IMR-90 (cell line): ENCODE results near the gene CRYBB1. TPM values are rescaled to one million over a fixed set of nuclear protein-coding genes. Genes with fewer than 3 reads are reported as not detected.

Source experiments
- ATAC-seq: fragments of 200-7000 bp; cut with Tn5 transposase; 2 replicates; pipeline ENCODE4 v1.9.1; 2020; ENCODE audit warnings: low read depth, mild to moderate bottlenecking, moderate library complexity
- BruUV-seq: library from RNA; stranded (reverse); fragments of 400-500 nt; replicated peaks from 2 replicates; lab custom pipeline; 2021; lab: Mats Ljungman, UMichigan
- CTCF ChIA-PET: fragments of 300-600 bp; formaldehyde crosslinking; extraction: SDS; loops from one replicate; lab custom pipeline; 2021; ENCODE audit warnings: antibody characterized with exemption; lab: Yijun Ruan, JAX
- POLR2A ChIA-PET: fragments of 300-600 bp; sonication (Branson Sonifier 250); formaldehyde crosslinking; loops from one replicate; lab custom pipeline; 2022; ENCODE audit warnings: antibody characterized with exemption; ENCODE audit not compliant: unreplicated experiment; lab: Charles Lee
- DNase-seq: peaks from one replicate; pipeline ENCODE4 v3.0.0; 2013
- H2AFZ ChIP-seq: replicated peaks from 2 replicates; pipeline ENCODE3; 2013; ENCODE audit warnings: low read length, mild to moderate bottlenecking; ENCODE audit not compliant: poor library complexity
- H2AK5ac ChIP-seq: 2 replicates; pipeline ENCODE4 v1.6.1; 2013; ENCODE audit warnings: low read depth, low read length, inconsistent platforms
- H2AK9ac ChIP-seq: replicated peaks from 2 replicates; pipeline ENCODE3; 2013; ENCODE audit warnings: mild to moderate bottlenecking, low read depth, low read length, moderate library complexity; ENCODE audit not compliant: poor library complexity
- H2BK120ac ChIP-seq: 2 replicates; pipeline ENCODE4 v1.6.1; 2013; ENCODE audit warnings: low read depth, low read length, inconsistent platforms
- H2BK15ac ChIP-seq: 3 replicates; pipeline ENCODE4 v1.6.1; 2013; ENCODE audit warnings: low read depth, low read length, inconsistent platforms
- H2BK20ac ChIP-seq: 2 replicates; pipeline ENCODE4 v1.6.1; 2013; ENCODE audit warnings: low read depth, mild to moderate bottlenecking, inconsistent platforms, low read length, moderate library complexity
- H2BK5ac ChIP-seq: 2 replicates; pipeline ENCODE4 v1.6.1; 2013; ENCODE audit warnings: mild to moderate bottlenecking, low read depth, low read length, inconsistent platforms; ENCODE audit not compliant: poor library complexity, severe bottlenecking
- H3K14ac ChIP-seq: replicated peaks from 2 replicates; pipeline ENCODE4 v1.6.1; 2013; ENCODE audit warnings: low read depth, low read length, inconsistent platforms
- H3K18ac ChIP-seq: 2 replicates; pipeline ENCODE4 v1.6.1; 2013; ENCODE audit warnings: low read depth, low read length, control low read depth
- H3K23ac ChIP-seq: 2 replicates; pipeline ENCODE4 v1.6.1; 2013; ENCODE audit warnings: low read depth, low read length, inconsistent platforms
- H3K27ac ChIP-seq: 2 replicates; pipeline ENCODE4 v1.5.1; 2013; ENCODE audit warnings: mild to moderate bottlenecking, control low read depth, low read length; ENCODE audit not compliant: insufficient read depth
- H3K27me3 ChIP-seq: 2 replicates; pipeline ENCODE4 v1.6.1; 2013; ENCODE audit warnings: low read length; ENCODE audit not compliant: control insufficient read depth, insufficient read depth
- H3K36me3 ChIP-seq: 2 replicates; pipeline ENCODE4 v1.6.1; 2013; ENCODE audit warnings: low read length, mixed read lengths; ENCODE audit not compliant: control insufficient read depth, insufficient read depth
- H3K4ac ChIP-seq: 2 replicates; pipeline ENCODE4 v1.6.1; 2013; ENCODE audit warnings: low read depth, low read length, inconsistent platforms
- H3K4me1 ChIP-seq: 2 replicates; pipeline ENCODE4 v1.6.1; 2013; ENCODE audit warnings: low read length, mixed read lengths; ENCODE audit not compliant: control insufficient read depth, insufficient read depth
- H3K4me2 ChIP-seq: 2 replicates; pipeline ENCODE4 v1.6.1; 2013; ENCODE audit warnings: low read depth, mild to moderate bottlenecking, control low read depth, low read length, moderate library complexity
- H3K4me3 ChIP-seq: 2 replicates; pipeline ENCODE4 v1.5.1; 2013; ENCODE audit warnings: low read depth, mild to moderate bottlenecking, control low read depth, low read length, moderate library complexity; ENCODE audit not compliant: insufficient read depth
- H3K56ac ChIP-seq: 2 replicates; pipeline ENCODE4 v1.6.1; 2013; ENCODE audit warnings: low read length, inconsistent platforms; ENCODE audit not compliant: insufficient read depth; ENCODE audit errors: extremely low read depth
- H3K79me1 ChIP-seq, 2 experiments: 2 replicates each; pipeline ENCODE4 v1.6.1; 2013; ENCODE audit warnings: low read length in 2 of 2, inconsistent platforms in 1 of 2, low read depth in 1 of 2
- H3K9ac ChIP-seq: 2 replicates; pipeline ENCODE4 v1.6.1; 2013; ENCODE audit warnings: low read depth, low read length, control low read depth
- H3K9me1 ChIP-seq: 2 replicates; pipeline ENCODE4 v1.6.1; 2013; ENCODE audit warnings: low read length, inconsistent platforms; ENCODE audit not compliant: insufficient read depth
- H3K9me3 ChIP-seq: 2 replicates; pipeline ENCODE4 v1.6.1; 2013; ENCODE audit warnings: low read length; ENCODE audit not compliant: control insufficient read depth, insufficient read depth
- H4K20me1 ChIP-seq: 2 replicates; pipeline ENCODE4 v1.6.1; 2013; ENCODE audit warnings: low read length, inconsistent platforms; ENCODE audit not compliant: insufficient read depth
- H4K5ac ChIP-seq: 2 replicates; pipeline ENCODE4 v1.6.1; 2013; ENCODE audit warnings: mild to moderate bottlenecking, low read depth, low read length, control low read depth
- H4K8ac ChIP-seq, 2 experiments: 2 replicates each; pipeline ENCODE4 v1.6.1; 2013; ENCODE audit warnings: low read depth in 2 of 2, low read length in 2 of 2, control low read depth in 1 of 2, inconsistent platforms in 1 of 2
- H4K91ac ChIP-seq: 2 replicates; pipeline ENCODE4 v1.6.1; 2013; ENCODE audit warnings: low read depth, low read length, inconsistent platforms; ENCODE audit not compliant: insufficient read depth
- BHLHE40 ChIP-seq: fragments of 150-350 bp; IDR thresholded peaks from 2 replicates; pipeline ENCODE4 v1.6.1; 2016; ENCODE audit warnings: mild to moderate bottlenecking, low read depth, low read length
- CEBPB ChIP-seq: IDR thresholded peaks from 2 replicates; pipeline ENCODE4 v1.6.1; 2012; ENCODE audit warnings: low read depth, low read length, improper control_type of control experiment
- CHD1 ChIP-seq: IDR thresholded peaks from 2 replicates; pipeline ENCODE4 v1.6.1; 2012; ENCODE audit warnings: low read depth, low read length, improper control_type of control experiment
- ELK1 ChIP-seq: fragments of 150-350 bp; IDR thresholded peaks from 2 replicates; pipeline ENCODE4 v1.6.1; 2016; ENCODE audit warnings: low read depth, mild to moderate bottlenecking, low read length, moderate library complexity, borderline replicate concordance
- FOS ChIP-seq: fragments of 150-350 bp; IDR thresholded peaks from 2 replicates; pipeline ENCODE4 v1.6.1; 2016; ENCODE audit warnings: low read depth, low read length
- MAFK ChIP-seq: IDR thresholded peaks from 2 replicates; pipeline ENCODE4 v1.6.1; 2012; ENCODE audit warnings: low read depth, low read length, improper control_type of control experiment
- MAZ ChIP-seq: IDR thresholded peaks from 2 replicates; pipeline ENCODE4 v1.6.1; 2012; ENCODE audit warnings: low read depth, mild to moderate bottlenecking, low read length, improper control_type of control experiment, moderate library complexity, borderline replicate concordance
- MXI1 ChIP-seq: IDR thresholded peaks from 2 replicates; pipeline ENCODE4 v1.6.1; 2012; ENCODE audit warnings: low read depth, mild to moderate bottlenecking, low read length, moderate library complexity, borderline replicate concordance
- NFE2L2 ChIP-seq: fragments of 150-350 bp; IDR thresholded peaks from 2 replicates; pipeline ENCODE4 v1.6.1; 2016; ENCODE audit warnings: low read depth, mild to moderate bottlenecking, low read length
- POLR2A ChIP-seq: IDR thresholded peaks from 2 replicates; pipeline ENCODE4 v1.6.1; 2012; ENCODE audit warnings: mild to moderate bottlenecking, low read depth, low read length
- RAD21 ChIP-seq: IDR thresholded peaks from 2 replicates; pipeline ENCODE4 v1.6.1; 2012; ENCODE audit warnings: low read length, improper control_type of control experiment
- RCOR1 ChIP-seq: IDR thresholded peaks from 2 replicates; pipeline ENCODE4 v1.6.1; 2012; ENCODE audit warnings: mild to moderate bottlenecking, low read length, improper control_type of control experiment; ENCODE audit not compliant: insufficient replicate concordance
- RFX5 ChIP-seq: IDR thresholded peaks from 2 replicates; pipeline ENCODE4 v1.8.0; 2012; ENCODE audit warnings: low read depth, mild to moderate bottlenecking, low read length, moderate library complexity
- SMC3 ChIP-seq: fragments of 150-350 bp; IDR thresholded peaks from 2 replicates; pipeline ENCODE4 v1.6.1; 2016; ENCODE audit warnings: low read depth, mild to moderate bottlenecking, antibody characterized with exemption, low read length, moderate library complexity
- whole genome bisulfite sequencing, 2 experiments: methylation state at CpG; one replicate each; pipeline versions ENCODE4 v1.1.5 to v1.1.7; 2013; ENCODE audit warnings: missing lambda C conversion rate in 2 of 2; ENCODE audit not compliant: insufficient read length in 1 of 2; ENCODE audit errors: extremely low coverage in 2 of 2; 5-methylcytosine and 5-hydroxymethylcytosine counted together
- dilution Hi-C: fragments of 300-500 bp; cut with HindIII; formaldehyde crosslinking; loops from one replicate; pipeline ENCODE4 v1.14.3; 2018; ENCODE audit warnings: low sequenced_read_pairs; ENCODE audit not compliant: unreplicated experiment
- in situ Hi-C: fragments of 300-500 bp; cut with MboI; formaldehyde crosslinking; loops from 3 replicates; pipeline ENCODE4 v1.14.3; 2019; ENCODE audit warnings: low sequenced_read_pairs, inconsistent platforms, mixed read lengths
- intact Hi-C: fragments of 100-400 bp; cut with micrococcal nuclease; formaldehyde crosslinking; loops from 2 replicates; pipeline ENCODE4 v1.10.0; 2022
- polyA plus RNA-seq, 3 experiments: library from polyadenylated mRNA; depleted of rRNA; stranded (reverse); fragments of >200 nt; gene quantifications; 2 replicates each; pipeline ENCODE4 v1.2.3, GENCODE V29; 2012; ENCODE audit warnings: low replicate concordance in 1 of 3
- total RNA-seq: library from RNA; depleted of rRNA; stranded (reverse); fragments of >200 nt; gene quantifications from 2 replicates; pipeline ENCODE4 v1.2.3, GENCODE V29; 2012
- TF ChIP-seq, protein P1 (sequence below): fragments of 150-350 bp; IDR thresholded peaks from 2 replicates; pipeline ENCODE4 v1.6.1; 2017; ENCODE audit warnings: mild to moderate bottlenecking, antibody characterized with exemption, low read length, low read depth
- TF ChIP-seq, protein P2 (sequence below): conservative IDR thresholded peaks from 2 replicates; pipeline ENCODE4 v1.5.1; 2012; ENCODE audit warnings: mild to moderate bottlenecking, low read depth, low read length, improper control_type of control experiment

CRYBB1 gene
- total and polyA plus RNA-seq, 2 of the 4 experiments (the other 2 are of a cell fraction): not detected

GRCh38 chr22:26612652-26613051 lies 5.2 kb downstream of the CRYBB1 start:
- POLR2A ChIA-PET: no interaction called here
- in situ Hi-C loops: no loop called here

More at GRCh38 chr22:26612652-26613051, 5.2 kb downstream of the CRYBB1 start:
- 0 out of 2 replicates have a peak overlapping the region, but pooled peaks have one; percentile 41 for H3K14ac ChIP-seq
- H4K91ac ChIP-seq: peak overlapping the region; percentile 23; the same call in 1 of the 2 replicates
- no peak overlapping the region for H3K9ac ChIP-seq
- H2BK15ac ChIP-seq: peak overlapping the region; percentile 19; the same call in 2 of the 3 replicates
- peak overlapping the region; percentile 82; the same call in 1 of the 2 replicates for H2AK5ac ChIP-seq
- no peaks in the 10 kb centered on the region for H3K36me3 ChIP-seq
- no peak for TF ChIP-seq MAFK
- TF ChIP-seq BHLHE40: no peak
- TF ChIP-seq POLR2A: no peak
- TF ChIP-seq MAZ: no peak
- TF ChIP-seq CEBPB: no peak
- TF ChIP-seq, protein P1, sequence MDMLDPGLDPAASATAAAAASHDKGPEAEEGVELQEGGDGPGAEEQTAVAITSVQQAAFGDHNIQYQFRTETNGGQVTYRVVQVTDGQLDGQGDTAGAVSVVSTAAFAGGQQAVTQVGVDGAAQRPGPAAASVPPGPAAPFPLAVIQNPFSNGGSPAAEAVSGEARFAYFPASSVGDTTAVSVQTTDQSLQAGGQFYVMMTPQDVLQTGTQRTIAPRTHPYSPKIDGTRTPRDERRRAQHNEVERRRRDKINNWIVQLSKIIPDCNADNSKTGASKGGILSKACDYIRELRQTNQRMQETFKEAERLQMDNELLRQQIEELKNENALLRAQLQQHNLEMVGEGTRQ: no peak
- TF ChIP-seq RFX5: no peak
- no peak for TF ChIP-seq FOS
- no peak for TF ChIP-seq RCOR1
- TF ChIP-seq CHD1: no peak
- TF ChIP-seq RAD21: no peak
- TF ChIP-seq SMC3: no peak
- no peak for TF ChIP-seq ELK1
- TF ChIP-seq, protein P2, sequence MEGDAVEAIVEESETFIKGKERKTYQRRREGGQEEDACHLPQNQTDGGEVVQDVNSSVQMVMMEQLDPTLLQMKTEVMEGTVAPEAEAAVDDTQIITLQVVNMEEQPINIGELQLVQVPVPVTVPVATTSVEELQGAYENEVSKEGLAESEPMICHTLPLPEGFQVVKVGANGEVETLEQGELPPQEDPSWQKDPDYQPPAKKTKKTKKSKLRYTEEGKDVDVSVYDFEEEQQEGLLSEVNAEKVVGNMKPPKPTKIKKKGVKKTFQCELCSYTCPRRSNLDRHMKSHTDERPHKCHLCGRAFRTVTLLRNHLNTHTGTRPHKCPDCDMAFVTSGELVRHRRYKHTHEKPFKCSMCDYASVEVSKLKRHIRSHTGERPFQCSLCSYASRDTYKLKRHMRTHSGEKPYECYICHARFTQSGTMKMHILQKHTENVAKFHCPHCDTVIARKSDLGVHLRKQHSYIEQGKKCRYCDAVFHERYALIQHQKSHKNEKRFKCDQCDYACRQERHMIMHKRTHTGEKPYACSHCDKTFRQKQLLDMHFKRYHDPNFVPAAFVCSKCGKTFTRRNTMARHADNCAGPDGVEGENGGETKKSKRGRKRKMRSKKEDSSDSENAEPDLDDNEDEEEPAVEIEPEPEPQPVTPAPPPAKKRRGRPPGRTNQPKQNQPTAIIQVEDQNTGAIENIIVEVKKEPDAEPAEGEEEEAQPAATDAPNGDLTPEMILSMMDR: no peak
- no peak for TF ChIP-seq NFE2L2
- TF ChIP-seq MXI1: no peak
- no peak overlapping the region for H2BK5ac ChIP-seq
- peaks cover 14% of the 10 kb centered on the region for H3K9me1 ChIP-seq
- no peak overlapping the region for H4K5ac ChIP-seq
- peak overlapping the region; percentile 38 for H2BK120ac ChIP-seq
- ATAC-seq (no peak), DNase-seq (no peak)
- H3K4me1 ChIP-seq: peaks cover 8% of the 10 kb centered on the region
- no peak overlapping the region for H3K56ac ChIP-seq
- no TSS peak for BruUV-seq
- peak overlapping the region; percentile 57 for H3K4ac ChIP-seq
- no peak overlapping the region for H3K4me2 ChIP-seq
- H4K8ac ChIP-seq: no peak overlapping the region
- no peak overlapping the region for H3K23ac ChIP-seq
- H2BK20ac ChIP-seq: peak overlapping the region; percentile 56; the same call in 1 of the 2 replicates
- WGBS, 2 experiments: 65% methylated on average over 4 of the region's 4 CpGs; no CpG with 5 or more reads in 1 of the 2 experiments
- no peaks in the 10 kb centered on the region for H4K20me1 ChIP-seq
- H3K9me3 ChIP-seq: no peaks in the 10 kb centered on the region
- CTCF ChIA-PET: no interaction called here
- peaks cover 0 to 5% of the 10 kb centered on the region in 2 experiments; a peak in 1 of 4 replicates for H3K79me1 ChIP-seq
- intact Hi-C loops (no loop called here), dilution Hi-C loops (no loop called here)
- H3K4me3 ChIP-seq: no peak overlapping the region
- no peak overlapping the region for H3K27ac ChIP-seq
- no peak overlapping the region for H3K18ac ChIP-seq
- H3K27me3 ChIP-seq: peaks cover 8% of the 10 kb centered on the region
- no peak overlapping the region for H2AFZ ChIP-seq
- H2AK9ac ChIP-seq: no peak overlapping the region
